IMR-90 (cell line): Measurements from ENCODE around the gene KRT27. TPM values are rescaled to one million over a fixed set of nuclear protein-coding genes. Genes with fewer than 3 reads are reported as not detected.

Experiments
- ATAC-seq: fragments of 200-7000 bp; cut with Tn5 transposase; 2 replicates; pipeline ENCODE4 v1.9.1; 2020; ENCODE audit warnings: low read depth, mild to moderate bottlenecking, moderate library complexity
- BruUV-seq: library from RNA; stranded (reverse); fragments of 400-500 nt; replicated peaks from 2 replicates; lab custom pipeline; 2021; lab: Mats Ljungman, UMichigan
- CTCF ChIA-PET: fragments of 300-600 bp; formaldehyde crosslinking; extraction: SDS; loops from one replicate; lab custom pipeline; 2021; ENCODE audit warnings: antibody characterized with exemption; lab: Yijun Ruan, JAX
- POLR2A ChIA-PET: fragments of 300-600 bp; sonication (Branson Sonifier 250); formaldehyde crosslinking; loops from one replicate; lab custom pipeline; 2022; ENCODE audit warnings: antibody characterized with exemption; ENCODE audit not compliant: unreplicated experiment; lab: Charles Lee
- DNase-seq: peaks from one replicate; pipeline ENCODE4 v3.0.0; 2013
- H2AFZ ChIP-seq: replicated peaks from 2 replicates; pipeline ENCODE3; 2013; ENCODE audit warnings: low read length, mild to moderate bottlenecking; ENCODE audit not compliant: poor library complexity
- H2AK5ac ChIP-seq: 2 replicates; pipeline ENCODE4 v1.6.1; 2013; ENCODE audit warnings: low read depth, low read length, inconsistent platforms
- H2AK9ac ChIP-seq: replicated peaks from 2 replicates; pipeline ENCODE3; 2013; ENCODE audit warnings: mild to moderate bottlenecking, low read depth, low read length, moderate library complexity; ENCODE audit not compliant: poor library complexity
- H2BK120ac ChIP-seq: 2 replicates; pipeline ENCODE4 v1.6.1; 2013; ENCODE audit warnings: low read depth, low read length, inconsistent platforms
- H2BK15ac ChIP-seq: 3 replicates; pipeline ENCODE4 v1.6.1; 2013; ENCODE audit warnings: low read depth, low read length, inconsistent platforms
- H2BK20ac ChIP-seq: 2 replicates; pipeline ENCODE4 v1.6.1; 2013; ENCODE audit warnings: low read depth, mild to moderate bottlenecking, inconsistent platforms, low read length, moderate library complexity
- H2BK5ac ChIP-seq: 2 replicates; pipeline ENCODE4 v1.6.1; 2013; ENCODE audit warnings: mild to moderate bottlenecking, low read depth, low read length, inconsistent platforms; ENCODE audit not compliant: poor library complexity, severe bottlenecking
- H3K14ac ChIP-seq: replicated peaks from 2 replicates; pipeline ENCODE4 v1.6.1; 2013; ENCODE audit warnings: low read depth, low read length, inconsistent platforms
- H3K18ac ChIP-seq: 2 replicates; pipeline ENCODE4 v1.6.1; 2013; ENCODE audit warnings: low read depth, low read length, control low read depth
- H3K23ac ChIP-seq: 2 replicates; pipeline ENCODE4 v1.6.1; 2013; ENCODE audit warnings: low read depth, low read length, inconsistent platforms
- H3K27ac ChIP-seq: 2 replicates; pipeline ENCODE4 v1.5.1; 2013; ENCODE audit warnings: mild to moderate bottlenecking, control low read depth, low read length; ENCODE audit not compliant: insufficient read depth
- H3K27me3 ChIP-seq: 2 replicates; pipeline ENCODE4 v1.6.1; 2013; ENCODE audit warnings: low read length; ENCODE audit not compliant: control insufficient read depth, insufficient read depth
- H3K36me3 ChIP-seq: 2 replicates; pipeline ENCODE4 v1.6.1; 2013; ENCODE audit warnings: low read length, mixed read lengths; ENCODE audit not compliant: control insufficient read depth, insufficient read depth
- H3K4ac ChIP-seq: 2 replicates; pipeline ENCODE4 v1.6.1; 2013; ENCODE audit warnings: low read depth, low read length, inconsistent platforms
- H3K4me1 ChIP-seq: 2 replicates; pipeline ENCODE4 v1.6.1; 2013; ENCODE audit warnings: low read length, mixed read lengths; ENCODE audit not compliant: control insufficient read depth, insufficient read depth
- H3K4me2 ChIP-seq: 2 replicates; pipeline ENCODE4 v1.6.1; 2013; ENCODE audit warnings: low read depth, mild to moderate bottlenecking, control low read depth, low read length, moderate library complexity
- H3K4me3 ChIP-seq: 2 replicates; pipeline ENCODE4 v1.5.1; 2013; ENCODE audit warnings: low read depth, mild to moderate bottlenecking, control low read depth, low read length, moderate library complexity; ENCODE audit not compliant: insufficient read depth
- H3K56ac ChIP-seq: 2 replicates; pipeline ENCODE4 v1.6.1; 2013; ENCODE audit warnings: low read length, inconsistent platforms; ENCODE audit not compliant: insufficient read depth; ENCODE audit errors: extremely low read depth
- H3K79me1 ChIP-seq, 2 experiments: 2 replicates each; pipeline ENCODE4 v1.6.1; 2013; ENCODE audit warnings: low read length in 2 of 2, inconsistent platforms in 1 of 2, low read depth in 1 of 2
- H3K9ac ChIP-seq: 2 replicates; pipeline ENCODE4 v1.6.1; 2013; ENCODE audit warnings: low read depth, low read length, control low read depth
- H3K9me1 ChIP-seq: 2 replicates; pipeline ENCODE4 v1.6.1; 2013; ENCODE audit warnings: low read length, inconsistent platforms; ENCODE audit not compliant: insufficient read depth
- H3K9me3 ChIP-seq: 2 replicates; pipeline ENCODE4 v1.6.1; 2013; ENCODE audit warnings: low read length; ENCODE audit not compliant: control insufficient read depth, insufficient read depth
- H4K20me1 ChIP-seq: 2 replicates; pipeline ENCODE4 v1.6.1; 2013; ENCODE audit warnings: low read length, inconsistent platforms; ENCODE audit not compliant: insufficient read depth
- H4K5ac ChIP-seq: 2 replicates; pipeline ENCODE4 v1.6.1; 2013; ENCODE audit warnings: mild to moderate bottlenecking, low read depth, low read length, control low read depth
- H4K8ac ChIP-seq, 2 experiments: 2 replicates each; pipeline ENCODE4 v1.6.1; 2013; ENCODE audit warnings: low read depth in 2 of 2, low read length in 2 of 2, control low read depth in 1 of 2, inconsistent platforms in 1 of 2
- H4K91ac ChIP-seq: 2 replicates; pipeline ENCODE4 v1.6.1; 2013; ENCODE audit warnings: low read depth, low read length, inconsistent platforms; ENCODE audit not compliant: insufficient read depth
- CHD1 ChIP-seq: IDR thresholded peaks from 2 replicates; pipeline ENCODE4 v1.6.1; 2012; ENCODE audit warnings: low read depth, low read length, improper control_type of control experiment
- MAFK ChIP-seq: IDR thresholded peaks from 2 replicates; pipeline ENCODE4 v1.6.1; 2012; ENCODE audit warnings: low read depth, low read length, improper control_type of control experiment
- WGBS, 2 experiments: methylation state at CpG; one replicate each; pipeline versions ENCODE4 v1.1.5 to v1.1.7; 2013; ENCODE audit warnings: missing lambda C conversion rate in 2 of 2; ENCODE audit not compliant: insufficient read length in 1 of 2; ENCODE audit errors: extremely low coverage in 2 of 2; 5-methylcytosine and 5-hydroxymethylcytosine counted together
- dilution Hi-C: fragments of 300-500 bp; cut with HindIII; formaldehyde crosslinking; loops from one replicate; pipeline ENCODE4 v1.14.3; 2018; ENCODE audit warnings: low sequenced_read_pairs; ENCODE audit not compliant: unreplicated experiment
- in situ Hi-C: fragments of 300-500 bp; cut with MboI; formaldehyde crosslinking; loops from 3 replicates; pipeline ENCODE4 v1.14.3; 2019; ENCODE audit warnings: low sequenced_read_pairs, inconsistent platforms, mixed read lengths
- intact Hi-C: fragments of 100-400 bp; cut with micrococcal nuclease; formaldehyde crosslinking; loops from 2 replicates; pipeline ENCODE4 v1.10.0; 2022
- polyA plus RNA-seq, 3 experiments: library from polyadenylated mRNA; depleted of rRNA; stranded (reverse); fragments of >200 nt; gene quantifications; 2 replicates each; pipeline ENCODE4 v1.2.3, GENCODE V29; 2012; ENCODE audit warnings: low replicate concordance in 1 of 3
- total RNA-seq: library from RNA; depleted of rRNA; stranded (reverse); fragments of >200 nt; gene quantifications from 2 replicates; pipeline ENCODE4 v1.2.3, GENCODE V29; 2012

KRT27 gene
- total and polyA plus RNA-seq, 2 of the 4 experiments (the other 2 are of a cell fraction) = not detected

DNA sequence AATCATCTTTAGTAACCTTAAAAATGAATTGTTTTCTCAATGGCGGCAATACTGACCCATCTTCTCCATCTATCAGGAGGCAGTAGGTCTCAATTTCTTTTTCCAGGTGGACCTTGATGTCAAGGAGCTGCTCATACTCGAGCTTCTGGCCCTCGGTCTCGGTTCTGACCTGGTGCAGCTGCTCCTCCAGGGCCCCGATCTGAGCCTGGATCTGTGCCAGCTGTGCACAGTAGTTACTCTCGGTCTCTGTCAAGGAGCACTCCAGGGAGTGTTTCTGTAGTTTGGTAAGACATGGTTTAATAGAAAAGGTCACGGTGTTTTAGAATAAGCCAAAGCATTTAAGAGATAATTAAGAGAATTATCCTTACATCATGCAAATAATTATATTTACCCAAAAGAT is 4.9 kb downstream of the KRT27 start:
- CTCF ChIA-PET = no interaction called here

More for the DNA sequence above, 4.9 kb downstream of the KRT27 start:
- Histone ChIP-seq H3K27ac (no peak overlapping the region), H3K79me1 (no peaks in the 10 kb centered on the region), H3K4me3 (no peak overlapping the region), H2BK120ac (no peak overlapping the region), H3K56ac (no peak overlapping the region), H4K8ac (no peak overlapping the region), H3K4me1 (no peaks in the 10 kb centered on the region), H4K5ac (no peak overlapping the region), H2BK5ac (no peak overlapping the region), H3K9ac (no peak overlapping the region), H2AK9ac (no peak overlapping the region), H3K9me3 (no peaks in the 10 kb centered on the region; the same call in 1 of the 2 replicates), H2BK15ac (no peak overlapping the region), H3K4ac (no peak overlapping the region), H3K27me3 (peaks cover 44% of the 10 kb centered on the region), H2AFZ (no peak overlapping the region), H2BK20ac (no peak overlapping the region), H3K36me3 (no peaks in the 10 kb centered on the region), H2AK5ac (no peak overlapping the region), H3K14ac (no peak overlapping the region), H4K20me1 (no peaks in the 10 kb centered on the region), H3K4me2 (no peak overlapping the region), H3K18ac (no peak overlapping the region), H3K9me1 (no peaks in the 10 kb centered on the region), H3K23ac (no peak overlapping the region), H4K91ac (no peak overlapping the region)
- POLR2A ChIA-PET = no interaction called here
- DNase-seq (no peak), ATAC-seq (no peak)
- dilution Hi-C loops (no loop called here), intact Hi-C loops (no loop called here), in situ Hi-C loops (loop anchor here (25.0 kb wide), 1 partner anchor 415 kb away; the partner anchor contains the start of gene GJD3)
- TF ChIP-seq MAFK = no peak
- TF ChIP-seq CHD1 = no peak
- no CpG with 5 or more reads among the region's 7 CpGs for WGBS, 2 experiments
- no TSS peak for BruUV-seq
